ENCODE measurements around the gene FCHSD2. TPM values are rescaled to one million over a fixed set of nuclear protein-coding genes. Genes with fewer than 3 reads are reported as not detected.

Gene FCHSD2
- total RNA-seq, 1 donor from 2014 or later, result 26.3 TPM

DNA sequence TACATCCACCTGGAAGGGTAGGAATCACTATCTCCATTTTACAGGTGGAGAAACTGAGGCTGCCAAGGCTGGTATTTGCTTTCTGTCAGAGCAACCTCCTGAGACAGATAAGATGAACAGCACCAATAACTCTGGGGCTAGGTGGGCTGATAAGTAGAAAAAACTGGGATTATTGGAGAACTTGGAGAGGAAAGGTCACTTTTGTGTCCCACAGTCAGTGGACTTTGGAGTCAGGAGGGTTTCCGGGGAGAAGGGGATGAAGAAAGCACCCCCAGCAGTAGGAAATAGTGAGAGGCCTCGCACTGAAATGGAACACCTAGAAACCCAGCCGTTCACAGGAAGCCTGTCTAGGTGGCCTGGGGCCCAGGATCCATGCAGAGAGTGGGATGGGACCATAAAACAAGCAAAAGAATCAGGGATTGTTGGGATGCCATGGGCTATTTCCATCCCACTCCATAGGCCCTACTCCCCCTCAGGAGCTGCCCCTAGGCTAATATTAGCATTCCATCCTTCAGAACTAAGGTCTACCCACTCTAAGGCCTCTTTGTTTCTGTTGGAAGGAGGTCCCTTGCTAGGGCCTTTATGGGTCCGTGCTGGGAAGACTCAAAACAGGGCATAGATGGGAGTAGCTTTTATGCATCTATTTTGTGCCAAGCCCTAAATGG is 31.0 kb upstream of the FCHSD2 start:
- DNase-seq, result no peak

DNA sequence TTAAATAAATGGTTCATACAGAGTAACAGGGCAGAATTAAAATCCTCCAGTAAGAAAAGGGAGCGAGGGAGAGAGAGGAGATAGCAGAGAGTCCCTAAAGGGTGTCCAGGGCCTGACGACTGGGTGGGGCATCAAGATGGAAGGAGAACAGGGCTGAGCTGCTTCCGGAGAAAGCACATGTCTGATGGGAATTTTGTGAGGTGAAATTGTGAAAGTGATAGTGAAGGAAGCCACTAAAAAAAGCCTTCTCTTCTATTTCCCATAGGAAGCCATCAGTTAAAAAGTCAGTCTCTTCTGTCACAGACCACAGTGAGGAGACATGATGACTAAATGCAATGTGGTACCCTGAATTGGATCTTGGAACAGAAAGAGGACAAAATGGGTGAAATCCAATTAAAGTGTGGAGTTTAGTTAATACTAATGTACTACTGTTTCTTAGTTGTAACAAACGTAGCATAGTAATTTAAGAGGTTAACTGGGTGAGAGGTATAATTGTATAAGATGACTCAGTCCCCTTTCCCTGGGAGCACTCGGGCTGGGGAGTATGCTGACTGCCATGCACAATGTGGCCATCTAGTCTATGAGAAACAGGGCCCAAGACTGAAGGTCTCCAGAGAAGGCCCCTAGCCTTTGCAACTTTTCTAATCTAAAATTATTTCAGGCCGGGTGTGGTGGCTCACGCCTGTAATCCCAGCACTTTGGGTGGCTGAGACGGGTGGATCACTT is 29.5 kb upstream of the FCHSD2 start:
- DNase-seq, result no peak

DNA sequence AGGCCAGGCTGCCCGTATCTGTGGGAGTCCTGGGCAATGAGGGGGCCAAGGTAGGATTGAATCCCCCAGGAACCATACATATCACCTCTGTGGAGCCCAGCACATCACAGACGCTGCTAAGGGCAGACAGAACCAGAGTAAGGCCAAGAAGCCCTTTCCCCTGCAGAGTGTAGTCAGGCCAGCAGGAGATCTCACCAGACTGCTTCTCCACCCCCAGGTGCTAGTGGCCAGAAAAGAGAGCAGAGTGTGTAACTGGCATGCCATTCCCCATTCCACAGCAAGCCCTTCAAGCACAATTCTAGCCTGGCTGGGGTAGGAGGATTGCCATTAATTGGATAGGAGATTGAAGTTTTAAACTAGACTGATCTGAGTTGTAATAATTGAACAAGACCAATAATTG is 28.0 kb upstream of the FCHSD2 start:
- DNase-seq, result no peak

DNA sequence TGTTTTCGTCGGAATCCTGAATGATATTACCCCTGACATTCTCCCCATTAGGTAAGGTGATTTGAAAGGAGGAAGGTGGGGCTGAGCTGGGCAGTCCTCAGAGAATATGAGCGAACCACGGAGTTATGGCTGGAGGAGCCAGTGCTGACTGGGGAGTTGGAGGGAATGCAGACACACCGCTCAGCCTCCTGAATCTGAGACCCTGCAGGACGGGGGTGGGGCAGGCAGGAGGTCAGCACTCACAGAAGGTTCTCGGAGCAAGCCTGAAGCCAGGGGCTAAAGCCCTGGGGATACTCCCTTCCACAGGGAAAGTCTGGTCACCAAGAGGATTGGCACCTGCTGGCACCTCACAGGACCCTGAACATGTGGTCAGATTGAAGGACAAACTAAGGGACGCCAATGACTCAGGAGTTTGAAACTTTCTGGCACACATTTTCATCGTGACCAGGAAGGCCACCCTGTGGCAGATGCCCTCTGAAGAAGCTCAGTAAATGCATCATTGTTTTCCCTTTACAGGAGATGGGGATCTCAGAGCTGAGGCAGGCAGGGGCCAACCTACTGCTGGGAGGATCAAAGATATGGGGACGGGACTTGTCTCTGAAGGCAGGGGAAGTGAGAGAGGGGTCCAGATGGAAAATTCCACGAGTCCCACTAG is 26.9 kb upstream of the FCHSD2 start:
- DNase-seq, result no peak

DNA sequence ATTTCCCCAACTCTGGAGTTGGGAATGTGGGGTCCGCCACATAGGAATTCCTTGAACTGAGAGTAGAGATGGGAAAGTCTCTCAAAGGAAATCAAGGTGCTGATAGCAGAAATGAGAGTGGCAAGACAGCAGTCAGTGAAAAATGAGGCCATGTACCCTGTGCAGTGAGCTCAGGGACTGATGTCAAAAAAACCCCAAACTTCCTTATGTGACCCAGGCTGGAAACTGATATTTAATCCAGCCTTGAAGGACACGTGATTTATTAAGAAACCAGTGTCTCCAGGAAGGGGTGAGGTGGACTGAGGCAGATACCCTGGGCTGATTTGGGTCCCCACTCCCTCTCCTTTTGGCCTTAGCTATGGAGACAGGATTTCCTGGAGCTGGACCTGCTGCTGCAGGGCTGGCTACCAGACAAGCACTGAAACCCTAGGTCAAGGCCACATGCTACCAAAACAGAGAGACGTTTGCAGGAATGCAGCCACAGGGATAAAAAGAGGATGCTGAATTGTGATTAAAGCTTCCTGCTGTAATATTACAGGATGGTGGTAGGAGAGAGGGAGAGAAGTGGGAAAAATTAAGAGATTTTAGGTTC is 25.3 kb upstream of the FCHSD2 start:
- DNase-seq, result no peak

DNA sequence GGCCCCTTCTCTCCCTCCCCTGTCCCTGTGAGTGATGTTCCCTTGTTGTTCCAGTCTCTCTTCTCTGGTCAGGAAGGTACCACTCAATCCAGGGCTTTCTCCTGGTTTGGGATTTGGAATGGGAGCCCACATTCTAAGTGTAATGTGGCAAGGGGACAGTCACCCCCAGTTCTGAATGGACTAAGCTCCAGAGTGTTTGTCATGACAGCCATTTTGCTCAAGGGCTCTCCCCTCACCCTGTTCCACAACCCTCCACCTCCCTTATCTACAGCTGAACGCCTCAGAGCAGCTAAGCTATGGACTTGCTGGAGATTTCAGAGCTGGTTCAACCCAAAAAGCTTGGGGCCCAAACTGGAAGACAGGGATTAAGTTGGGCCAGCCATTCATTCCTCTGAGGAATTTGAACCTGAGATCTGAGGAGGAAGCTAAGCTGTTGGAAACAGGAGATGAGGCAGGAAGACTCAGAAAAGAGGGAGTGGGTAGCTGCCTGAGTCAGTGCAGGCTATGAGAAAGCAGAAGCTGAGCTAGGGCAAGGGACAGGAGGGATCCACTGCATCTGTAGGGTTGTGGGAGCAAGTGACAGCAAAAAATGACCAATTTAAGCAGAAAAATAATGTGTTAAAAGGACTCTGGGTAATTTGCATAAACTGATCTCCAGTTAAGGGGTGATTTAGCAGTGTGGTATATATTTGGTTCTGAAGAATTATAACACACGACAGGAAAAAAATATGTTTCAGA is 22.9 kb upstream of the FCHSD2 start:
- DNase-seq, result no peak

DNA sequence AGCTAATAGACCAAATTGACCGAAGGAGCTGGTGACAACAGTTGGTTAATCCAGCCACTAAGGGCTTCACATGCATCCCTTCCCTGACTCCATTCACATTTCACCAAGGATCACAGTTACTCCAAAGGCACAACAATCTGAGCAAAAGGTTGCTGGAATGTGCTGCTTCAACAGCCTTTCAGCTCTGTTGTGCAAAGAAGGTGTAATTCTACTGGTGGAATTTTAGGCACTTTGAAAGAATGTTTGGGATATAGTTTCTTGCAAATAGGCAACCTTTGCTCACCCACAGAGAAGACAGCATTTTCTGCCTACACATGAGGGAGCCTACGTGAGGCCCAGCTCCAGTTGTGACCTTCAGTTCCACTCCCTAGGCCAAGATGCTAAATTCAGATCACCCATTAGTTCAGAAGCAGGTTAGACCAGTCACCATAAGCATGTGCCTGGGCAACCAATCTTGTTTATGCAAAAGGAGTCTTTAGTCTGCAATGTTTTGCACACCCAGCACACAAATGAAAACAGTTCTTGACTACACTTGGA is 21.6 kb upstream of the FCHSD2 start:
- no peak for DNase-seq

DNA sequence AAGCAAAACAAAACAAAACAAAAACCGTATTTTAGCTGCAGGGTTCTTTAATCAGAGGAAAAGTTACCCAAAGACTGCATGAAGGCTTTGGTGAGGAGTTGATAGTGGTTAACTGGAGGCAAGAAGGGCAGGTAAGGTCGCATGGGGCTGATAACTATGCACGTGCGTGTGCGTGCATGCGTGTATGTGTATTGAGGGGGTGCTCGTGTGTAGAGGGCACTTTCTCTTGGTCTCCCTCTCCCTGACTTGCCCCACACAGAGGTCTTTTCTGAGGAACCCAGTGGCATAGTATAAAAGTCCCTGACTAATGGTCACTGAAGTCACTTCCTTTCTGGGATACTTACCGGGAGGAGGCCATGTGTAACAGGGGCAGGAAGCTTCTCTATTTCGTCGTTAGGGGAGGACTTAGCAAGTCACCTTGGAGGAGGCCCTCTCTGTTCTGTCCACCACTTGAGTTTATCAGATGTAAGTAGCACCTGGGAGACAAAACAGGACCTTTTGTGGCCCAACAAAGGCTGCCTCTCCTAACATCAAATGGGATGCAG is 20.1 kb upstream of the FCHSD2 start:
- DNase-seq, result no peak

DNA sequence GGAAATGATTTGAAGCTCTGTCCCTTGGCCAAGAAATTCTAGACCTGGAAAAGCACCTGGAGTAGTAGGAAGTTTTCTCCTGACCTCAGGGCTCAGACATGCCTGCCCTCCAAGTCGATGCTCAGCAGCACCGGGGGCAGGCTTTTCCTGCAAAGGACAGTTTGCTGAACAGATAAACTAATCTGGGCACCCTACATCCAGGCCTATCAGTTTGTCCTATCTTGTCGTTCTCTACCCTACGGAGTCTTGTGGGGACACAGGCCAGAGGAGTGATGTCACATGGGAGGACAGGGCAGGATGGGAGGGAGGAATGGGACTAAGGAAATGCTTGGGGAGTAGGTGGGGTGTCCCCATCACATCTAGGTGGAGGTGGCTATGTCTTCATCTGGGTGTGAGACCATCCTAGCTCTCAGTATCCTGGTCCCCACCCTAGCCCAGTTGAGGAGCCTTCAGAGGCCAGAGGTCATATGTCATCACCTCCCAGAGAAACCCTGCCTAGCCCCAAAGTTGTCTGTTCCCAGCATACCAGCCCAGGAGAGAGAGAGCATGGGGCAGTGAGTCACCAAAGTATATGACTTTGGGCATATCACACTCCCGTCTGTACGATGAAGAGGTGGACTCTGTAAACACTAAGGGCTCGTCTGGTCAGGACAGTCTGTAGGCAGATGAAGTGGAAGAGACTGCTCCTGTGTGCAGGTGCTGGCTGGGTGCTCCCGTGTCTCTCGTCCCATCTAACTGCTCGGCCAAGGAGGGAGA is 18.1 kb upstream of the FCHSD2 start:
- no peak for DNase-seq

DNA sequence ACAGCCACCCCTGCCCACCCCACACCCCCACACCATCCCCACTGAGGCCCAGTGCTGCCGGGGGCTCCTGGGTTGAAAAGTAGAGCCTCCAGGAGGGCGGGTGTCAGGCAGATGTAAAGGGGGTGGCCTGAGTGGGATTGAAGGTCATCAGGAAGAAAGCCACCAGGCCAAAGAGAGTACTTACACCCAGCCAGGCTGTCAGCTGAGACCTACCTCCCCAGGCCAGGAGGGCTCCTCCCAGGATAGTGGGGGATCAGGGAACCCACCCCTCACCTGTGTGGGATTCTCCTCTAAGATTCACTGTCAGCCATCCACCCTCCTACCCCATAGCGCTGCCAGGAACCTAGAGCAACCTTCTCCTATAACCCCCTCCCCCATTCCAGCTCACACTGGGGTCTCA is 17.2 kb upstream of the FCHSD2 start:
- no peak for DNase-seq

DNA sequence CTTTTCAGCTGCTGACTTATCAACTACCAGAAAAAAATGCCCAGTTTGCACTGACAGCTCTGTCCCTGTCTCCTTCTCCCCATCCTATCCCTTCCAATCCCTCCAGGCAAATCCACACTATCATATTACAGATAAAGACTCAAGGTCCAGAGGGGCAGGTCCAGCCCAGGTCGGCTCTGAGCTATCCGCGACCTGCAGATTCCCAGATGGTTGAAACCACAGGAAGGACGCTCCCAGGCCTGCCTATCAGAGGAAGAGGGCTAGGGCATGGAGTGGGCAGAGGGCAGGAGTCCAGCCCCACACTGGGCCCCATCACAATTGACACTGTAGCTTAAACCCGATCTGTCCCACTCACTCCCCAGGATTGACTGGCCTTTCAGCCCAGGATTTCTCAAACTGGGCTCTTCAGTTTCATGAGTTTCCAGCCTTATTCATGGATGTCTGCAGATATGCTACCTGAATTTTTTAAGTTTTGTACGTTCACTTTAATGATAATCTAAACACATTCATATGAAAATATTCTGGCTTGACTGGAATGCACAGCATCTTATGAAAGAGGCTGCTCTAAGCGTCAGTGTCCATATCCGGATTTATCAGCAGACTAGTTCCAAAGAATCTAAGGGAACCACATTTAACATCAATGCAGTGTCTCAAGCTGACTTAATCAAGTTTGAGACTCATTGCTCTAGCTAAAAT is 16.4 kb upstream of the FCHSD2 start:
- DNase-seq, result no peak

DNA sequence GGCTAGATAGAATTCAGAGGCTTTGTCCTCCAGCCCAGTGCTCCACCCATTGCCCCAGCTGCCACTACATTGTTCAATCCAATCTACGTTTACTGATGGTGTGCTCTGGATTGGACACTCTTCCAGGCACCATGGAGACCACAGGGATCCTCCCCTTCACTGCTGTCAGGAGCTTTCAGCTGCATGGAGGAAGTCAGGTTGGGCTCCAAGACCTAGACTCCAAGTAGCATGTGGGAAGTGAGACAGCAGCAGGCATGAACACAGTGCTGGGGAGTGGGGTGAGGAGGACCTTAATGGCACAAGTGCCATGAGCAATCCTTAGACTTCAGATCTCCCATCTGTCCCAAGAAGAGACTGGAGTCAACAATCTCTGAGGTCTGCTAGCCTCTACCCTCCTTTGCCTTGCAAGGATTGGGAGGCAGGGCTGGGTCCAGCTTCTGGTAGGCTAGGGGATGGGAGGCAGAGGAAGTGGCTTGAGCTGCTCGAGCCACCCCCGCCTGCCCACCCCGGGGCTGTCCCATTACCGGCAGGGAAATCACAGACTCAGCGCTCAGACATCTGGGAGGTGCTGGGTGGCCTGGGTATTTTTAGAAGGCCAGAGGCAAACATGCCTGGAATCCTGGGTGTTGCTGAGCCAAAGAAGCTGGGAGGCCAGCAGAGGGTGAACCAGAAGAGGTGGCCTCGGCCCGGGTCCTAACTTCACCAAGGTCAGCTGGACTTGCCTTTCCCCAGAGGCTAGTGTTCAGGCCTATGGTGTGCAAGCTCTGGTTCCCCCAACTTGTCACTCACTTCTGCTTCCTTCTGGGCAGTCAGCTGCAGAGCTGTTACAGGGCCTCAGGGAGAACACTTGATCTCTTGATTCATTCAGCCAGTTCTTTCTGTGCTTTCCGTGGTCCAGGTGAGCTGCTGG is 15.2 kb upstream of the FCHSD2 start:
- peak; percentile 64 for DNase-seq

DNA sequence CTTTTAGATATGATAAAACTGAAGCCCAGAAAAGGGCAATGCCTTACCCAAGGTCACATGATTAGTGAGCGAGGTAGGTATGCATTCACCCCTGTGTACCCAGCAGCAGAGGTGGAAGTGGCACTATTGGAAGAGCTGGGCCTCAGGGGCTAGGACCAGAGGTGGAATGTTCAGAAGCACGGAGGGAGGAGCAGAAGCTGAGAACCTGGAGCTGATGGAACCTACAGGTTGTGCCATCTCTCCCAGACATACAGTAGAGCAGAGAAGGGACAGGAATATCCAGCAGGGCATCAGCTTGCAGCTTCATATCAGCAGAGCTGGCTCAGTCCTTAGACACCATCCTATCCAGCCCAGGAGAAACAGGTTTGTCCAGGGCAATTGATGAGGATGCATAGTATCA is 14.6 kb upstream of the FCHSD2 start:
- no peak for DNase-seq

DNA sequence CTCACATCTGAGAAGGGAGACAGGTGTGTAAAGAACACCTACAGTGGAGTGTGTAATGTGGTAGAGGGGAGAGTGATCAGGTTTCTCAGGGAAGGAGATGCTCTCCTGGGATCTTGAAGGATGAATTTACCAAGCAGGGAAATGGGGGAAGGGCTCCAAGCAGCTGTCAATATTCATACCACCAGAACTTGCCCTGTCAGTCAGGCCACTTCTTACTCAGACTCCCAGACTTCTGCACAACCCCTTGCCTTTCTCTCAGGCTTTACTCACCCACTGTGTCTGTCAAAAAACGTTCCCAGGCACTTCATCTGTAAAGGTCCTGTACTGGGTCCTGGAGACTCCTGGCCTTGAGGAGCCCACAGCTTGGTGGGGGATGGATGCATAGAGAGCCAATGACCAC is 14.0 kb upstream of the FCHSD2 start:
- DNase-seq, result no peak

DNA sequence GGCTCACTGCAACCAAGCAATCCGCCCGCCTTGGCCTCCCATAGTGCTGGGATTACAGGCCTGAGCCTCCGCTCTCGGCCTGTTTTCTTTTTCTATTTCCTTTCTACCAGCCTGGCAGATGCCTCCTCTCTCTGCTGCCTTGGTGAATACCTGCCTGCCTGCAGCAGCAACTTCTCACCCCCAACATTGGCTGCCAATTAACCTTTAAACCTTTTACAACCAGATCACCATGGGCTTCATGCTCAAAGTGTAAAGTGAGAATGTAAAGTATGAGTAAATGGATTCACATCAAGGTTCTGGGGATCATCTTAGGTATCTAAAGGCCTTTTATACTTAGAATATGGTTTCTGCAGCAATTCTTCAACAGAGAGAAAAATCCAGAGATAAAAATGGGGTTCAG is 13.0 kb upstream of the FCHSD2 start:
- DNase-seq, result no peak

DNA sequence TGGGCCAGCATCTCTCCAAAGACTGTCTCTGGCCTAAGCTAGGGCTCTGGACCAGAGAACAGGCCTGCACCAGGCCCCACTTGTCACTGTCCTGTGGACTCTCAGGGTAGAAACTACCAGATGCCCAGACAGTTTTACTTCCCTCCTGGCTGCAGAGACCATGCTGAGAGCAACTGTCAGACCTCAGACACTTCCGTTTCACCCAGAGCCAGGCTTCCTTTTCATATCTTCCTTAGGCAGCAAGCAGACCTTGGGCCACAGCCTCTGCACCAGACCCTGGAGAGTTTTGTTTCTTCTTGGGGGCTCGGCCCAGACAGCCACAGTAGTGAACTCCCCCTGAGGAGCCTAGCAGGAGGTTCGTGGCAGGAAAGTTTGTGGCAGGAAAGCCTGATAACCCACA is 12.1 kb upstream of the FCHSD2 start:
- DNase-seq, result no peak

DNA sequence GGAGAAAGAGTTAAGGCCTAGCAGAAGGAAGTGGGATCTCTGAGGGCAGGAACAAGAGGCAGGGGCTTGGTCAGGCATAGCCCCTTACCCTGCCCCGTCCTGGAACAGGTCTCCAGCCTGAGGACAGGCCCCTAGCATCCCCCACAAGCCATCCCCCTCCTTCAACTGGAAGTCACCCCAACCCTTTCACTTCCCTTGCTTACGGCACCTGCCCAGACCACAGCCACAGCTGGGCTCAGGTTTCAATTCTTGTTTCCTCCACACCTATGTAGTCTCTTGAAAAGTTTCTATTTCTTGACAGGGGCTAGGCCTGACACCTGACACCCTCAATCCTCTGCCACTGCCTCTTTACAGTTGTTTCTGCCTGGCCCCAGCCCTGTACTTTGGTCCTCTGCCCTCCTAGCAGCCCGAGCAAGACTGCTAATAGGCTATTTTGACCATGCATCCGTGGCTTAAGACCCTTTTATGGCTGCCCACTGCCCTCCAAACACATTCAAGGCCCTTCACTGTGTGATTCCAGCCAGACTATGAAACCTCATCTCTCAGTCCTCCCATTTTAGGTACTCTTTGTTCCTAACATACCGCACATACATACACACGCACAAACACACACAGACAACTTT is 10.9 kb upstream of the FCHSD2 start:
- peak; percentile 47 for DNase-seq

DNA sequence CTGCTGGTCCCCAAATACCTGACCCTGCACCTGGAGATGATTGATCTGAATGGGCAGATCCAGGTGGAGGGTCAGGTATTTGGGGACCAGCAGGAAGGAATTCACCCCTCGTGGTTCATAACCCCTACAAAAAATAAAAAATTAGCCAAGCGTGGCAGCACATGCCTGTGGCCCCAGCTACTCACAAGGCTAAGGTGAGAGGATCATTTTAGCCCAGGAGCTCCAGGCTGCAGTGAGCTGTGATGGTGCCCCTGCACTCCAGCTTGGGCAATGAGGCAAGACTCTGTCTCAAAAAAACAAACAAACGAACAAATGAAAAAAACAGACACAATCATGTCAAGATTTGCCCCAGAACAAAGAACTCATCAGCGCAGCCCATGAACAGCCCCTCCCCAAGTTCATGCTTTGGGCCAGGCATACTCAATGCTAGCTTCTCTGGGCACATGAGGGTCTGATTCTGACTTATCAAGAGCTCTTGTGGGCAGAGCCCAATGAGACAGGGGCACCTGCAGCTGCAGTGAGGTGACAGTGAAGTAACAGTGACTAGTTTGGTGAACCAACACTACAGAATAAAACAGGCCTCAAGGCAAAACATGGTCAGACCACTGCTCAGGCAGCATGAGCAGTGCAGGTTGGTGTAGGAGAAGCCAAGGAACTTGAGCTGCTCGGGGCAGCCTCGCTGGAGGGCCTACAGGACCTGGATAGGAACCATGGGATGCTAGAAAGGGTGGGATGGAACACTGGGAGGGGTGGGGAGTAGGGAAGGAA is 10.2 kb upstream of the FCHSD2 start:
- DNase-seq, result no peak
